Activated T-cell treated with anti-CD3 and anti-CD28 coated beads, Interleukin-2, amount 50 U/mL, for 48 hours (primary cell): Measurements from ENCODE around the gene VPS50.
"Not testable (repeated sequence)": the region's sequence is repeated elsewhere in the genome, so short reads cannot be mapped to it uniquely, and the experiment has no call there.

Source experiments
- DNase-seq, 2 experiments: peaks; one replicate each; pipeline ENCODE4 v3.0.0-alpha.2; 2020

VPS50 gene

GRCh38 chr7:93239824-93240223, 7.7 kb downstream of the VPS50 start:
- no peak for DNase-seq

- DNase-seq: no peak
Observed at GRCh38 chr7:93242106-93242505, 9.9 kb downstream of the VPS50 start.

- DNase-seq: no peak
Observed at GRCh38 chr7:93245525-93246432, 13.6 kb downstream of the VPS50 start.

GRCh38 chr7:93249491-93250148, 17.5 kb downstream of the VPS50 start:
- DNase-seq: no peak

DNA sequence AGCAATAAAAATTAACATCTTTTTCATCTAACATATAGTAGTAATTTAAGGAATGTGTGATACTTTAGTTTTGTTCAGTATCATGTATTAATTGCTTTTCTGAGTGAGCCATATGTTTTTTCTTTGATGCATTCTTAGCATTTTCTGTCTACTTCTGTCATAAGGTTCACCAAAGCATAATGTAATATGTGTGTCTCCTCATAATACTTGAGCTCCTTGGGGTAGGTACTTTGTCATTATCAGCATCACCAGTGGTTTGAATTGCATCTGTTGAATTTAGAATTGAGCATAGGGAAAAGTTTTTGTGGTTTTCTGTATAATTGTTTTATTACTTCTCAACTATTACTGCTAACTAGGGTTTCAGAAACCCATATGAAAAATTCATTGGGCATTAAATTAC, 26.5 kb downstream of the VPS50 start:
- DNase-seq: no peak

DNA sequence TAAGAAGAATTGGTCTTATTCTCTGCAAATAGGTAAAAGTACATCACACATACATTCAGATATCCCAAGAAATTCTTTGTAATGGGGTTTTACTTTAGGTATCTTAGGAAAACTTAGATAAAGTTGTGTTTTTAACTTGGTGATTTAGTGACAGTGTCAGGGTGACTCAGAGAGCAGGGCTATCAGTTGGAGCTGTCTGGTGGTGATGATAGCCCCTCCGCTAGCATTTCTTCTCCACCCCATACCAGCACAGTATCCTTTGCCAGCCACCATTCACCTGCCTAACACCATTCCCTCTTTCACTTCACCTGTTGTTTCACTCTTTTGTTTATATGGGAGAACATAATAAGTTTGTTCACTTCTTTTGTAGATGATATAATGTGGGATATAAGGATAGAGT, 30.4 kb downstream of the VPS50 start:
- DNase-seq: no peak

GRCh38 chr7:93265220-93265619, 33.1 kb downstream of the VPS50 start:
- DNase-seq: no peak

GRCh38 chr7:93279541-93279940, 47.4 kb downstream of the VPS50 start:
- no peak for DNase-seq

GRCh38 chr7:93284908-93285307, 52.7 kb downstream of the VPS50 start:
- DNase-seq: no peak

DNA sequence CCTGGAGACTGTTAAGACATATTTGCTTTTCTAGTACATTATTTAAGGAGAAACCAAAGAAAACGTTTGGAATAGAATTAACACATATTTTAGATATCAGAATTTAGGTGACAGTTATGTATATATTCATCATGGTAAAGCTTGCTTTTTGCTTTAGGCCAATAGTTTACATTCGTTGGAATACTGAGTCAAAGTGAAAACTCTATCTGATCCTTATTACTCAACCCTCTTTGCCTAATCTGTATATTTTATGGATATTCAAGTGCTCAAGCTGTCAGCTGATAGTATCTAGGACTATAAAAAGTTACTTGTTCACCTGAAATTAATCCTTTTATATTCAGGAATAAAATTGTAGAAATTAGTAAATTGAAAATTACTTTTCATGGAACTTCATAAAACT, 61.1 kb downstream of the VPS50 start:
- DNase-seq: no peak

- no peak for DNase-seq
Observed at GRCh38 chr7:93298206-93298605, 66.0 kb downstream of the VPS50 start.

DNA sequence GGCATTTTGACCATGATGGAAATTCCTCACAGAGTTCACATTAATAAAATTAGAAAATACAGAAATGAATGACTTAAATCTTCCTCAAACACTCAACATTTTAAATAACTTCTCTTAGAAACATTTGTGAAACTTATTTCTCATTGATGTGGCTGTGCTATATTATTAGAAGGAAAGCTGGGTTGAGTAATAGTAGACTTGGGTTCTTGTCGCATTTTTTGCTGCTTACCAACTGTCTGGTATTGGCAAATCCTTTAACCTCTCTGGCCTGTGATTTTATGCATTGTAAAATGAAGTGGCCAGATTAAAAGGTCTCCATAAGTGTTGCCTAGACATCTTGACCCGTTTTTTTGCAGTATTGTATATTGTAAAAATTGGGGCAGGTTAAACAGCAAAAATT, 66.5 kb downstream of the VPS50 start:
- no peak for DNase-seq

GRCh38 chr7:93301736-93302135, 69.6 kb downstream of the VPS50 start:
- DNase-seq: no peak

GRCh38 chr7:93307131-93307660, 75.0 kb downstream of the VPS50 start:
- no peak for DNase-seq

DNA sequence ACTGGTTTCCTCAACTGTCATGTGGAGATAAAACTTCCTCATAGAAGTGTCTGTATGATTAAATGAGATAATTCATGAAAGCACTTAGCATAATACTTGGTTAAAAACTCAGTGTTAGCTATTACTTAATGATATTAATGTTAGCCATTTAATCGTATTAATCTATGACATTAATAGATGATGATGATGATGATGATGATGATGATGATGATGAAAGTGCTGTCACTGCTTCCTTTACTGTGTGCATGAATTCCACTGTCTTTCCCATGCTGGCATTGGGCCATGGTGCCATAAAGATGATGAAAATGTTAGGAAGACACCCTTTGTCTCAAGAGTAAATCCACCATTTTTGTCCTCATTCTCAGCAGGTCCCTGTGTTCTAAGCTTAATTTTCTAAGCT, 75.8 kb downstream of the VPS50 start:
- DNase-seq: no peak

DNA sequence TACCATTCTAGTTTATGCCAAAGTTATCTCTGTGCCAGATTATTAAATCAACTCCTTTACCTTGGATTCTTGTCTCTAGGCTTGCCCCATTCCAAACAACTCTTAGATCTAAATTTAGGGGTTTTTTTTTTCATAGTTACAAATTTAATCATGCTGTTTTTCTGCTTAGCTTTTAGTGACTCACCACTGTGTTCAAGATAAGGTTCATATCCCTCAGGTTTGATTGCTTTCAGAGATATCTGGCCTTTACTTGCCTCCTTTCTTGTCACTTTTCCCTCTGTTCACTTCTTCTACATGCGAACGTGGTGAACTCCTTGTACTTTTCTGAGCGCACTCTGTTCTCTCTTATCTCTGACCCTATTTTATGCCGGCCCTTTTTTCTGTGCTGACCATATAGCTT, 78.2 kb downstream of the VPS50 start:
- no peak for DNase-seq

DNA sequence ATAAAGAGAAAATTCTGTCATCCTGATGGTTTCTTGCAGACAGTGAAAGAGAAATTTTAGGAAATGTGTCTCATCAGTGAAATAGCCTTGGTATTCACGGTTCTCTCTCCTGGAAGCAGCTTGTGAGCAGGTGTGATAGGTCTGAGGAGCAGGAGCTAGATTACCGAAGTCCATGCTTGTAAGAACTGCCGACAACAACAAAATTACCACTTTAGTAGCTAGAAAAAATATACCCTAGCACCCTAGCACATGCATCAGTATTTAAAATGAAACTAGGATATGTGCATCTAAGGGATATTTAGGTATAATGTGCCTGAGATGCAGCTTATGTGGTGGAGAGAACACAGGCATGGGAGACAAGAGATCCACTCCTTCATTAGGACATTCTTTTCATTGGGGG, 82.3 kb downstream of the VPS50 start:
- DNase-seq: no peak

DNA sequence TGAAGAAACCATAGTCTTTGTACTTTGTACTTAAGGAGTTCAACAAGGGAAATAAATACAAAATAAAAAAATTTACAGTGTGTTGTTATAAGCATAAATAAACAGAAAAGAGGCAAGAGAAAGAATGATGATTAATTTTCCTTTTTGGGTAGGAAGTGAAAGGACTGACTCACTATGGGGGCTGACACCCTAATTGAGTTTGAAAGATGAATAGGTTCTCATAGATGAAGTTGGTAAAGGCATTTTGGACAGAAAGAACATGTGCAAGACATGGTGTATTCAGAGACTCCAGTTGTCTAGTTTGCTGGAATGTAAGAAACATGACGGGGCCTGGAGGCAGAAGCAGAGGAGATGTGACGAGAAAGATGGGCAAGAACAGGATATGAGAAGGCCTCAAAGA, 83.7 kb downstream of the VPS50 start:
- DNase-seq: no peak

GRCh38 chr7:93316730-93317129, 84.6 kb downstream of the VPS50 start:
- no peak for DNase-seq

DNA sequence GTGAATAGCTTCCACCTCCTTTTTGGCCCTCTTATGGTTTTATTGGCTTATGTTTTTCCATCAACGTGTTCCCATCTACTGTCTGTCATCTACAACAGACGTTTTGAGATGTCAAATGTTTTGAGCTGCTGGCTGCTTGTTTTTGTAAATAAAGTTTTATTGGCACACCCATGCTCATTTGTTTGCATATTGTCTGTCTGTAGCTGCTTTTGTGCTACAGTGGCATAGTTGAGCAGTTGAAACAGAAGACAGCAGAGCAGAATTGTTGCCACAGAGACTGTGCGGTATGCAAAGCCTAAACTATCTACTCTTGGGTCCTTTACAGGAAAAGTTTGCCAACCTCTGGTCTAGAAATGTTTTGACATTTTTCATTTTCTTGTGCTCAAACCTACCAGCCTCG, 88.7 kb downstream of the VPS50 start:
- DNase-seq: no peak

DNA sequence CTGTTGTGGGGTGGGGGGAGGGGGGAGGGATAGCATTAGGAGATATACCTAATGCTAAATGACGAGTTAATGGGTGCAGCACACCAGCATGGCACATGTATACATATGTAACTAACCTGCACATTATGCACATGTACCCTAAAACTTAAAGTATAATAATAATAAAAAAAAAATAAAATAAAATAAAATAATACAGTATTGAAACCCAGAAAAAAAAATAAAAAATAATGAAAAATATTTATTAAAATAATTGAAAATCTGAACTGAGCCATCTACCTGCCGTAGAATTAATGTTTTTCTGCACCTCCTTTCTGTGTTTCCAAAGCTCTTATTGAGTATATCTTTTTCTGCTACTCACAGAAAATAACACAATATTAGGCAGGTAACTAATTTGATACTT, 94.1 kb downstream of the VPS50 start:
- DNase-seq: not testable (repeated sequence)

- no peak for DNase-seq
Observed at GRCh38 chr7:93327006-93327633, 95.0 kb downstream of the VPS50 start.

DNA sequence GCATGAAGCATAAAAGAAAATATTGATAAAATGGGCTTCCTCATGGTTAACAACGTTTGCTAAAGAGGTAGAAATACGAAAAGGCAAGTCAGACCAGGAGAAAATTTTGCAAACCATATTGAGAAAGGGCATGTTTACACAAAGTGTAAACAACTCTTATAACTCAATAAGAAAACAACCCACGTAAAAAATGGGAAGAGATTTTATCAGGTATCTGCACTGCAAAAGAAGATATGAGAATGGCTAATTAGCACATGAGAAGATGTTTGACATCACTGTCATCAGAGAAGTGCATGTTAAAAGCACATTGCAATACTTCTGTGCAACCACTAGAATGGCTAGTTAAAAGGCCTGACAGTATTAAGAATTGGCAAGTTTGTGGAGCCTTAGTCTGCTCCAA, 99.5 kb downstream of the VPS50 start:
- DNase-seq: no peak

DNA sequence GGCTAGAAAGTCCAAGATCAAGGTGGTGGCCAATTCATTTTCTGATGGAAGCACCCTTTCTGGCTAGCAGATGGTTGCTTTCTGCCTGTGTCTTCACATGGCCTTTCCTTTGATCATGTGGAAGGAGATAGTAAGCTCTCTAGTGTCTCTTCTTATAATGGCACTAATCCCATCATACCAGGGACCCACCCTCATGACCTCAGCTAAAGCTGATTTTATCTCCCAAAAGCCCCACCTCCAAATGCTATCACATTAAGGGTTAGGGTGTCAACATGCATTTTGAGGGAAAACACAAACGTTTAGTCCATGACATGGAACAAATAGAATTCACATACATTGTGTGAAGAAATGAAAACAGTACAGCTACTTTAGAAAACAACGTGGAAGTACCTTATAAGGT, 100.0 kb downstream of the VPS50 start:
- DNase-seq: no peak
